Urinary bladder (tissue), 4 donors: ENCODE measurements around the gene KRT20. TPM values are rescaled to one million over a fixed set of nuclear protein-coding genes. Genes with fewer than 3 reads are reported as not detected.

Experiments
- DNase-seq: peaks from one replicate; pipeline ENCODE4 v3.0.0-alpha.2; 2015; ENCODE audit errors: extremely low spot score
- H3K27ac ChIP-seq: one replicate; pipeline ENCODE4 v1.5.1; 2013; ENCODE audit warnings: low read depth, mild to moderate bottlenecking, moderate library complexity
- H3K36me3 ChIP-seq: one replicate; pipeline ENCODE4 v1.6.1; 2013; ENCODE audit warnings: mild to moderate bottlenecking, moderate library complexity; ENCODE audit not compliant: insufficient read depth
- H3K4me1 ChIP-seq: one replicate; pipeline ENCODE4 v1.6.1; 2013; ENCODE audit warnings: mild to moderate bottlenecking, moderate library complexity; ENCODE audit not compliant: insufficient read depth
- H3K4me3 ChIP-seq: one replicate; pipeline ENCODE4 v1.5.1; 2013; ENCODE audit warnings: low read depth, low read length
- WGBS: extraction: QIAGEN DNeasy Blood & Tissue Kit; methylation state at CpG from one replicate; pipeline ENCODE4 v1.1.7; 2013; 5-methylcytosine and 5-hydroxymethylcytosine counted together
- polyA plus RNA-seq: library from polyadenylated mRNA; stranded (reverse); fragments of 200-250 nt; gene quantifications from one replicate; pipeline ENCODE4 v1.2.3, GENCODE V29; 2013
- total RNA-seq: library from RNA; depleted of rRNA; stranded (reverse); fragments of >200 nt; gene quantifications from one replicate; pipeline ENCODE4 v1.2.3, GENCODE V29; 2014
- donor health status: healthy with polysubstance abuse.
- donor health status: healthy.

Gene KRT20
- total and polyA plus RNA-seq, 2 donors, result 2.2 to 23.2 TPM

GRCh38 chr17:40854175-40854814 lies 30.7 kb downstream of the KRT20 start:
- Histone ChIP-seq H3K27ac (no peak overlapping the region), H3K36me3 (no peaks in the 10 kb centered on the region), H3K4me3 (no peak overlapping the region), H3K4me1 (no peaks in the 10 kb centered on the region)
- WGBS, result 58% methylated on average over 6 of the region's 6 CpGs
- DNase-seq, result no peak

GRCh38 chr17:40852364-40852763 lies 32.7 kb downstream of the KRT20 start:
- no peak for DNase-seq
- WGBS, result 68% methylated on average over 1 of the region's 1 CpG
- no peaks in the 10 kb centered on the region for H3K36me3 ChIP-seq
- no peak overlapping the region for H3K4me3 ChIP-seq
- H3K4me1 ChIP-seq, result no peaks in the 10 kb centered on the region
- H3K27ac ChIP-seq, result no peak overlapping the region

- Histone ChIP-seq H3K27ac (no peak overlapping the region), H3K4me3 (no peak overlapping the region), H3K36me3 (no peaks in the 10 kb centered on the region), H3K4me1 (no peaks in the 10 kb centered on the region)
- 87% methylated on average over 3 of the region's 3 CpGs for WGBS
- DNase-seq, result no peak
Measured at GRCh38 chr17:40850293-40850972, 34.6 kb downstream of the KRT20 start.

DNA sequence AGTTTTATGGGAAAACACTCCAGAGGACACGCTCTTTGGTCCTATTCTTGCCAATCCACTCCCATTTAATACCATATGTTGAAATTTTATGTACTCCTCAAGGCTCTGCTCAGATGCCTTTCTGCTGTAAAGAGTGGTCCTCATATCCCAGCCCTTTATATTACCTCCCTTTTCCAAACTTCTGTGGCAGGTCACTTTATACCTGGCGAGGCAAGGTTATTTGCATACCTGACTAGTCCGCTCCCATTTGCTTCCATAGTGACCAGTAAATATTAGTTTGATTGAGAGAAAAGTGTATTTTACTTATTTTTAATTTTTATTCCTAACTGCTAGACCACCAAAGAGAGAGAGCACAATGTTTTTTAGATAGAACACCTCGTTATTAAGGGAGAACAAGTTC lies 35.3 kb downstream of the KRT20 start:
- H3K36me3 ChIP-seq, result no peaks in the 10 kb centered on the region
- WGBS, result 90% methylated on average over 4 of the region's 4 CpGs
- H3K4me3 ChIP-seq, result no peak overlapping the region
- DNase-seq, result no peak
- H3K4me1 ChIP-seq, result no peaks in the 10 kb centered on the region
- no peak overlapping the region for H3K27ac ChIP-seq

DNA sequence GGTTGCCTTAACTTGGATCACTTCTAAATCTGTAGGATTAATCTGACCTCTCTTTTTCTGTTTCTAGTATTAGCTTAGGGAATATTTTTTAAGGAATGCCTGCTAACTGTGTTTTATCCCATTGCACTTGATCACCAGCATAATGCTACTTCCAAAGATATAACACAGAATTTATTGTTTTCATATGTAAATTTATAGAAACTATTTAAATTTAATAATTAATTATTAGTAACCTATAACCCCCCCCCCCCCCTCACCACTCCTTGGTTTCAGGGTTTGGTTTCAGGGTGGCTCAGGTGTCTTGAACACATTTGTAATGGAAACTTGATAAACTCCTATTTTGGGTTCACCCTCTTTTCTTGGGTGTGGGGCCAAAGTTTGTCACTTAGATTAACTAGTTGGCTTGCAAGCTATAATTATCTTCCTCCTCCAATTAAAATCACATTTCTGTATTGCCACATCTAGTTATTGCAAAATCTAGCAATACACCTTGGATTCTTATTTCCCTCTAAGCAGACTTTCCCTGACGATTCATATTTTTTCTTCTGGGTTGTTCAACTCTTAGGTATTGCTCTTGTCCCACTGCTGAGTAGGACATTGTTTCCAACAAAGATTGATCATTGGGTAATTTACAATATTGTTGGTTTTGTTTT lies 36.3 kb downstream of the KRT20 start:
- H3K4me1 ChIP-seq, result no peaks in the 10 kb centered on the region
- WGBS, result 85% methylated on average over 1 of the region's 1 CpG
- no peaks in the 10 kb centered on the region for H3K36me3 ChIP-seq
- DNase-seq, result no peak
- H3K27ac ChIP-seq, result no peak overlapping the region
- H3K4me3 ChIP-seq, result no peak overlapping the region

DNA sequence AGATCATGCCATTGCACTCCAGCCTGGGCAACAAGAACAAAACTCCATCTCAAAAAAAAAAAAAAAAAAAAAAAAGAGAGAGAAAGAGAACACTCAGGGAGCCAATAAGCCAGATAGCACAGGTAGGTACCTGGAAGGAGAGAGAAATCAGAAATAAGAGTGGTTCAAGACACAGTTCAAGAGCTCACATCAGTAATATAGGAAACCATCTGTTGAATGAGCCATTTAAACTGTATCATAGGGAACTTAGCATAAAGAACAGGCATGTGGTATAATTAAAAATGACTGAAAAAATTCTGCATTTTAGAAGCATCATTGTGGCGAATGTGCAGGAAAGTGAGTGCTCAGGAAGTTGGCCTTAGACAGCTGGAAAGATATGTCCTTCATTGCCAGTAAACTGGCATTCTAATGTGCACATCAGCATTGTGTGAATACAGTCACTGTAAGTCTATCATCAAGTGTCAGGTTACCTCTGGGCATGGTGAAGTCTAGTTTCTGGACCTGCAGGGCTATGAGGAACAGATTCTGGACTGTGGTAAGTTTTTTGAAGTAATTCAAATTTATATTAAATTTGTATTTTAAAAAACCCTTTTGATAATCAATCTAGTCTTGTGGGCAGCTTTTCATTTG lies 38.4 kb downstream of the KRT20 start:
- Histone ChIP-seq H3K27ac (no peak overlapping the region), H3K36me3 (no peaks in the 10 kb centered on the region), H3K4me1 (no peaks in the 10 kb centered on the region), H3K4me3 (no peak overlapping the region)
- DNase-seq, result no peak
- WGBS, result 63% methylated on average over 1 of the region's 1 CpG

DNA sequence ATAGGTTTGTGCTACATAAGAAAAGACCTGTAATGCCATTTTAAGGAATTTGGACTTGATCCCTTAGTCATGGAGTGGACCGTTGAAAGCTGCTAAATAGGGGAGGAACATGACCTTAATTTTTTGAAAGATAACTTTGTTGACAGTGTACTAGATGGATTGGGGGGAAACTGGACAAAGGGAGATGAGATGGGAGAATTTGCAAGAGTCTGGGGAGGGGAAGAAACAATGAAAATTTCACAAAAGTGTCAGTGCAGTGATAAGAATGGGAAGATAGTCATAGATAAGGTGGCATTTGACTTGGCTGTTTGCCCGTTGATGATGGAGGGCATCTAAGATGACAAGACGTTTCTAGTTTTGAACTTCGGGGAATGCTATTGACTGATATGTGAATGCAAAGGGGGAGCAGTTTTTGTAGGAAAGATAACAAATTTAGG lies 40.4 kb downstream of the KRT20 start:
- no peak for DNase-seq
- no peaks in the 10 kb centered on the region for H3K36me3 ChIP-seq
- H3K27ac ChIP-seq, result no peak overlapping the region
- 68% methylated on average over 4 of the region's 4 CpGs for WGBS
- no peak overlapping the region for H3K4me3 ChIP-seq
- no peaks in the 10 kb centered on the region for H3K4me1 ChIP-seq

GRCh38 chr17:40843242-40843641 lies 41.8 kb downstream of the KRT20 start:
- 58% methylated on average over 3 of the region's 3 CpGs for WGBS
- Histone ChIP-seq H3K27ac (no peak overlapping the region), H3K4me1 (no peaks in the 10 kb centered on the region), H3K4me3 (no peak overlapping the region), H3K36me3 (no peaks in the 10 kb centered on the region)
- no peak for DNase-seq

DNA sequence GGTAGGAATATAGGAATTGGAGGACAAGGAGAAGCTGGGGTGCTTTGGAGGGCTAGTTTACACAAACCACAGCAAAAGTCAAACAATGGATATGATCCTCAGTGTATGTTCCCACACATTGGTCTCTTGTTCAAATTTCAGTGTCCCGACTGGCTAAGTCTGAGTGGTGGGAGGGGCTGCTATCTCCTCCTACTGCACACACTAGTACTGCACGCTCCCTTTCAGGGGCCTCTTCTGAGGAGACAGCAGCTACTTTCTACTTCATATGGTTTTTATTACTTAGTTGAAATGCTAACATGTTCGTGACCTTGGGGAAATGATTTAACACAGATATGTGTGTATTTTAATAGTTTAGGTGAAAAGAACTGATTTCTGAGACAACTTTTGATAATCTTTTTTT lies 43.8 kb downstream of the KRT20 start:
- no peaks in the 10 kb centered on the region for H3K4me1 ChIP-seq
- WGBS, result 45% methylated on average over 3 of the region's 3 CpGs
- H3K4me3 ChIP-seq, result no peak overlapping the region
- no peak for DNase-seq
- H3K27ac ChIP-seq, result no peak overlapping the region
- no peaks in the 10 kb centered on the region for H3K36me3 ChIP-seq

- no peak for DNase-seq
- Histone ChIP-seq H3K4me1 (no peaks in the 10 kb centered on the region), H3K4me3 (no peak overlapping the region), H3K27ac (no peak overlapping the region), H3K36me3 (no peaks in the 10 kb centered on the region)
- 67% methylated on average over 3 of the region's 3 CpGs for WGBS
Measured at GRCh38 chr17:40839194-40839593, 45.8 kb downstream of the KRT20 start.

GRCh38 chr17:40836020-40836419 lies 49.0 kb downstream of the KRT20 start:
- Histone ChIP-seq H3K36me3 (no peaks in the 10 kb centered on the region), H3K4me3 (no peak overlapping the region), H3K27ac (no peak overlapping the region), H3K4me1 (no peaks in the 10 kb centered on the region)
- no peak for DNase-seq
- WGBS, result 97% methylated on average over 4 of the region's 4 CpGs

- Histone ChIP-seq H3K27ac (no peak overlapping the region), H3K36me3 (no peaks in the 10 kb centered on the region), H3K4me3 (no peak overlapping the region), H3K4me1 (no peaks in the 10 kb centered on the region)
- no peak for DNase-seq
Measured at GRCh38 chr17:40833882-40834281, 51.2 kb downstream of the KRT20 start.

DNA sequence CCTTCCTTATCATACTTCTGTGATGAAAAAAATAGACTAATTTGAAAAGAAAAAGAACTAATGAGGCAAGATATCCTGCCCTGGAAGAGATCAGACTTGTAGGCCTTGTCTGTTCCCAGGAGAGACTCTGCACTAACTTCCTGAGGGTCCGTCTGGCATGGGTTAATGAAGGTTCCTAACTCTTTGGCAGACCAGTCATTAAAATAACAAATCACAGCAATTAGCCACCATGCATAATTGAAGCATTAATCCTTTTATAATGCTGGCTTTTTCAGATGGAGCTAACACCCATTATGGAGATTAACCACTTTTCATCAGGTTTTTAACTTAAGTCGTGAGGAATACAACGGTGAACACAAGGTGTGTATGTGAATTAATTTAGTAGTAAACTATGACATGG lies 52.2 kb downstream of the KRT20 start:
- no peak for DNase-seq
- no peak overlapping the region for H3K27ac ChIP-seq
- no peak overlapping the region for H3K4me3 ChIP-seq
- WGBS, result 64% methylated on average over 3 of the region's 3 CpGs
- H3K4me1 ChIP-seq, result no peaks in the 10 kb centered on the region
- no peaks in the 10 kb centered on the region for H3K36me3 ChIP-seq
